ENCODE results near the gene CSH1. TPM values are rescaled to one million over a fixed set of nuclear protein-coding genes. Genes with fewer than 3 reads are reported as not detected.
A peak's percentile ranks its signal among the peaks of the same experiment; 100 is the strongest.

CSH1 gene
- total and polyA plus RNA-seq, 9 donors: 0.78 to 21.9 (median 4.5) TPM

GRCh38 chr17:63939884-63940283 lies 43.5 kb upstream of the CSH1 start:
- H3K27me3 ChIP-seq (ENCODE audit: control insufficient read depth, insufficient read depth, low read length): no peaks in the 10 kb centered on the region
- H3K4me3 ChIP-seq (ENCODE audit: low read length): no peak overlapping the region
- no peak for DNase-seq
- 78% methylated on average over 1 of the region's 6 CpGs for WGBS (ENCODE audit: insufficient coverage)
- H3K9me3 ChIP-seq (replicated peaks; ENCODE audit: control insufficient read depth, low read depth, low read length): no peaks in the 10 kb centered on the region
- H3K36me3 ChIP-seq (ENCODE audit: control insufficient read depth, insufficient read depth, low read length): peaks cover 43% of the 10 kb centered on the region
- no peak overlapping the region for H3K27ac ChIP-seq (ENCODE audit: low read length)
- H3K4me1 ChIP-seq (ENCODE audit: control insufficient read depth, insufficient read depth, low read length): peaks cover 6% of the 10 kb centered on the region

GRCh38 chr17:63939401-63939800 lies 43.0 kb upstream of the CSH1 start:
- DNase-seq: no peak
- H3K4me3 ChIP-seq (ENCODE audit: low read length): no peak overlapping the region
- no peaks in the 10 kb centered on the region for H3K9me3 ChIP-seq (replicated peaks; ENCODE audit: control insufficient read depth, low read depth, low read length)
- H3K27me3 ChIP-seq (ENCODE audit: control insufficient read depth, insufficient read depth, low read length): no peaks in the 10 kb centered on the region
- H3K36me3 ChIP-seq (ENCODE audit: control insufficient read depth, insufficient read depth, low read length): peaks cover 38% of the 10 kb centered on the region
- 82% methylated on average over 9 of the region's 9 CpGs for WGBS (ENCODE audit: insufficient coverage)
- H3K27ac ChIP-seq (ENCODE audit: low read length): no peak overlapping the region
- H3K4me1 ChIP-seq (ENCODE audit: control insufficient read depth, insufficient read depth, low read length): peaks cover 10% of the 10 kb centered on the region

GRCh38 chr17:63937920-63938319 lies 41.5 kb upstream of the CSH1 start:
- WGBS (ENCODE audit: insufficient coverage): 73% methylated on average over 3 of the region's 4 CpGs
- Histone ChIP-seq H3K27ac (ENCODE audit: low read length) (no peak overlapping the region), H3K9me3 (replicated peaks; ENCODE audit: control insufficient read depth, low read depth, low read length) (no peaks in the 10 kb centered on the region), H3K36me3 (ENCODE audit: control insufficient read depth, insufficient read depth, low read length) (peaks cover 30% of the 10 kb centered on the region), H3K27me3 (ENCODE audit: control insufficient read depth, insufficient read depth, low read length) (no peaks in the 10 kb centered on the region), H3K4me1 (ENCODE audit: control insufficient read depth, insufficient read depth, low read length) (peaks cover 15% of the 10 kb centered on the region), H3K4me3 (ENCODE audit: low read length) (no peak overlapping the region)
- no peak for DNase-seq

- DNase-seq: no peak
- no peaks in the 10 kb centered on the region for H3K9me3 ChIP-seq (replicated peaks; ENCODE audit: control insufficient read depth, low read depth, low read length)
These were observed 40.9 kb upstream of the CSH1 start for GRCh38 chr17:63937319-63937718.

GRCh38 chr17:63934183-63935112 lies 38.1 kb upstream of the CSH1 start:
- no peaks in the 10 kb centered on the region for H3K36me3 ChIP-seq (ENCODE audit: control insufficient read depth, insufficient read depth, low read length)
- WGBS (ENCODE audit: insufficient coverage): 40% methylated on average over 11 of the region's 21 CpGs
- H3K9me3 ChIP-seq (replicated peaks; ENCODE audit: control insufficient read depth, low read depth, low read length): no peaks in the 10 kb centered on the region
- no peak overlapping the region for H3K4me3 ChIP-seq (ENCODE audit: low read length)
- H3K4me1 ChIP-seq (ENCODE audit: control insufficient read depth, insufficient read depth, low read length): peaks cover 40% of the 10 kb centered on the region
- DNase-seq: peak; percentile 66
- H3K27me3 ChIP-seq (ENCODE audit: control insufficient read depth, insufficient read depth, low read length): no peaks in the 10 kb centered on the region
- no peak overlapping the region for H3K27ac ChIP-seq (ENCODE audit: low read length)

More at GRCh38 chr17:63937319-63937718, 40.9 kb upstream of the CSH1 start:
- peaks cover 25% of the 10 kb centered on the region for H3K36me3 ChIP-seq (ENCODE audit: control insufficient read depth, insufficient read depth, low read length)
- no peak overlapping the region for H3K4me3 ChIP-seq (ENCODE audit: low read length)
- 100% methylated on average over 1 of the region's 6 CpGs for WGBS (ENCODE audit: insufficient coverage)
- no peaks in the 10 kb centered on the region for H3K27me3 ChIP-seq (ENCODE audit: control insufficient read depth, insufficient read depth, low read length)
- peaks cover 20% of the 10 kb centered on the region for H3K4me1 ChIP-seq (ENCODE audit: control insufficient read depth, insufficient read depth, low read length)
- no peak overlapping the region for H3K27ac ChIP-seq (ENCODE audit: low read length)

GRCh38 chr17:63933598-63933997 lies 37.2 kb upstream of the CSH1 start:
- Histone ChIP-seq H3K9me3 (replicated peaks; ENCODE audit: control insufficient read depth, low read depth, low read length) (no peaks in the 10 kb centered on the region), H3K4me3 (ENCODE audit: low read length) (no peak overlapping the region), H3K27ac (ENCODE audit: low read length) (no peak overlapping the region), H3K36me3 (ENCODE audit: control insufficient read depth, insufficient read depth, low read length) (no peaks in the 10 kb centered on the region), H3K27me3 (ENCODE audit: control insufficient read depth, insufficient read depth, low read length) (no peaks in the 10 kb centered on the region), H3K4me1 (ENCODE audit: control insufficient read depth, insufficient read depth, low read length) (peaks cover 42% of the 10 kb centered on the region)
- DNase-seq: peak; percentile 30
- 40% methylated on average over 7 of the region's 8 CpGs for WGBS (ENCODE audit: insufficient coverage)

- H3K9me3 ChIP-seq (replicated peaks; ENCODE audit: control insufficient read depth, low read depth, low read length): no peaks in the 10 kb centered on the region
- H3K36me3 ChIP-seq (ENCODE audit: control insufficient read depth, insufficient read depth, low read length): no peaks in the 10 kb centered on the region
- no peak overlapping the region for H3K27ac ChIP-seq (ENCODE audit: low read length)
- no peak overlapping the region for H3K4me3 ChIP-seq (ENCODE audit: low read length)
- DNase-seq: no peak
- WGBS (ENCODE audit: insufficient coverage): 77% methylated on average over 4 of the region's 4 CpGs
- H3K4me1 ChIP-seq (ENCODE audit: control insufficient read depth, insufficient read depth, low read length): peaks cover 38% of the 10 kb centered on the region
- no peaks in the 10 kb centered on the region for H3K27me3 ChIP-seq (ENCODE audit: control insufficient read depth, insufficient read depth, low read length)
These were observed 36.3 kb upstream of the CSH1 start for GRCh38 chr17:63932721-63933120.

- WGBS (ENCODE audit: insufficient coverage): 43% methylated on average over 17 of the region's 19 CpGs
- Histone ChIP-seq H3K4me3 (ENCODE audit: low read length) (no peak within 1 kb of the TSS), H3K36me3 (ENCODE audit: control insufficient read depth, insufficient read depth, low read length) (no peaks in the 10 kb centered on the region), H3K4me1 (ENCODE audit: control insufficient read depth, insufficient read depth, low read length) (peaks cover 40% of the 10 kb centered on the region), H3K9me3 (replicated peaks; ENCODE audit: control insufficient read depth, low read depth, low read length) (no peaks in the 10 kb centered on the region), H3K27me3 (ENCODE audit: control insufficient read depth, insufficient read depth, low read length) (no peaks in the 10 kb centered on the region), H3K27ac (ENCODE audit: low read length) (peak within 1 kb of the TSS; percentile 13)
- no peak for DNase-seq
These were observed 35.7 kb upstream of the CSH1 start, which contains the start of gene CD79B for GRCh38 chr17:63931981-63932561. Gene CD79B (minus strand): TSS chr17:63932331. CDS start chr17:63932261, 70 bp downstream.

- peaks cover 40% of the 10 kb centered on the region for H3K4me1 ChIP-seq (ENCODE audit: control insufficient read depth, insufficient read depth, low read length)
- H3K4me3 ChIP-seq (ENCODE audit: low read length): no peak overlapping the region
- no peaks in the 10 kb centered on the region for H3K9me3 ChIP-seq (replicated peaks; ENCODE audit: control insufficient read depth, low read depth, low read length)
- no peaks in the 10 kb centered on the region for H3K36me3 ChIP-seq (ENCODE audit: control insufficient read depth, insufficient read depth, low read length)
- H3K27ac ChIP-seq (ENCODE audit: low read length): peak overlapping the region; percentile 13
- H3K27me3 ChIP-seq (ENCODE audit: control insufficient read depth, insufficient read depth, low read length): no peaks in the 10 kb centered on the region
- DNase-seq: peak; percentile 49
- WGBS (ENCODE audit: insufficient coverage): 64% methylated on average over 4 of the region's 16 CpGs
These were observed 34.7 kb upstream of the CSH1 start for GRCh38 chr17:63930951-63931575.

Measured in muscle of leg (tissue), 11 donors.